ENCODE measurements around the gene SOX4. TPM values are rescaled to one million over a fixed set of nuclear protein-coding genes. Genes with fewer than 3 reads are reported as not detected.

The SOX4 gene
- total RNA-seq, 4 donors from 2014 or later: 11.4 to 28.7 (median 13.6) TPM

- no peak for TF ChIP-seq CTCF (IDR thresholded peaks at IDR 0.05)
- TF ChIP-seq POLR2A (IDR thresholded peaks at IDR 0.05): no peak
- 83 to 89% methylated on average over 3 of the region's 3 CpGs for WGBS, 2 donors
- intact Hi-C loops (cut with DNase I; ENCODE audit: low total_unique reads): no loop called here
These were observed 34.3 kb upstream of the SOX4 start for GRCh38 chr6:21559238-21559637.

GRCh38 chr6:21560249-21560648 is 33.3 kb upstream of the SOX4 start:
- no peak for TF ChIP-seq CTCF (IDR thresholded peaks at IDR 0.05)
- TF ChIP-seq POLR2A (IDR thresholded peaks at IDR 0.05): no peak
- no peak for DNase-seq (ENCODE audit: low spot score in 2 of 2)
- intact Hi-C loops (cut with DNase I; ENCODE audit: low total_unique reads): no loop called here
- WGBS, 2 donors: 65 to 67% methylated on average over 2 of the region's 2 CpGs
- H3K4me3 ChIP-seq (ENCODE audit: low read depth, poor library complexity, severe bottlenecking): no peak overlapping the region

More at GRCh38 chr6:21559238-21559637, 34.3 kb upstream of the SOX4 start:
- DNase-seq (ENCODE audit: low spot score in 2 of 2): no peak
- H3K4me3 ChIP-seq (ENCODE audit: low read depth, poor library complexity, severe bottlenecking): no peak overlapping the region

- H3K4me3 ChIP-seq (ENCODE audit: low read depth, poor library complexity, severe bottlenecking): no peak overlapping the region
- no peak for DNase-seq (ENCODE audit: low spot score in 2 of 2)
- intact Hi-C loops (cut with DNase I; ENCODE audit: low total_unique reads): no loop called here
- 90 to 100% methylated on average over 1 of the region's 1 CpG for WGBS, 2 donors
- TF ChIP-seq CTCF (IDR thresholded peaks at IDR 0.05): no peak
- no peak for TF ChIP-seq POLR2A (IDR thresholded peaks at IDR 0.05)
These were observed 28.1 kb upstream of the SOX4 start for GRCh38 chr6:21565431-21565830.

GRCh38 chr6:21578523-21578922 is 15.0 kb upstream of the SOX4 start:
- H3K4me3 ChIP-seq (ENCODE audit: low read depth, poor library complexity, severe bottlenecking): no peak overlapping the region
- no peak for DNase-seq (ENCODE audit: low spot score in 2 of 2)
- intact Hi-C loops (cut with DNase I; ENCODE audit: low total_unique reads): no loop called here
- TF ChIP-seq CTCF (IDR thresholded peaks at IDR 0.05) (no peak), POLR2A (IDR thresholded peaks at IDR 0.05) (no peak)

- intact Hi-C loops (cut with DNase I; ENCODE audit: low total_unique reads): loop anchor here (10.0 kb wide), 1 partner anchor 1008 kb away; no protein-coding TSS in a partner anchor
- TF ChIP-seq POLR2A (IDR thresholded peaks at IDR 0.05) (no peak), CTCF (IDR thresholded peaks at IDR 0.05) (no peak)
These were observed 10.9 kb upstream of the SOX4 start for GRCh38 chr6:21582651-21583050.

GRCh38 chr6:21586300-21586699 is 7.3 kb upstream of the SOX4 start:
- intact Hi-C loops (cut with DNase I; ENCODE audit: low total_unique reads): loop anchor here (10.0 kb wide), 1 partner anchor 1011 kb away; no protein-coding TSS in a partner anchor
- no peak for TF ChIP-seq CTCF (IDR thresholded peaks at IDR 0.05)
- TF ChIP-seq POLR2A (IDR thresholded peaks at IDR 0.05): no peak
- no peak overlapping the region for H3K4me3 ChIP-seq (ENCODE audit: low read depth, poor library complexity, severe bottlenecking)
- WGBS, 2 donors: 61 to 65% methylated on average over 3 of the region's 3 CpGs
- DNase-seq (ENCODE audit: low spot score in 2 of 2): no peak

More at GRCh38 chr6:21582651-21583050, 10.9 kb upstream of the SOX4 start:
- no peak for DNase-seq (ENCODE audit: low spot score in 2 of 2)
- H3K4me3 ChIP-seq (ENCODE audit: low read depth, poor library complexity, severe bottlenecking): no peak overlapping the region

All from lower leg skin (tissue), 4 donors.